Heart left ventricle (tissue), 13 donors: ENCODE measurements around the gene SPI1.

Source experiments
- POLR2A ChIP-seq, 2 donors: fragments of 450-650 bp; IDR thresholded peaks; one replicate each; pipeline ENCODE4 v1.6.1; 2017; ENCODE audit warnings: antibody characterized with exemption in 2 of 2, mild to moderate bottlenecking in 2 of 2, moderate library complexity in 2 of 2
- TF ChIP-seq, protein P1 (sequence below), 12 donors: fragments of 200-600 bp; sonication (generic) in 4 of 12; IDR thresholded peaks; one replicate each; pipeline versions ENCODE4 v1.5.0 to v1.8.0; 2018 to 2022; ENCODE audit warnings: antibody characterized with exemption in 12 of 12, mild to moderate bottlenecking in 5 of 12
- donor health status: ischemic (EF 13 %, LVEDD 7.1; RV severe dilation, severe dysfunction).
- donor health status: DM: no; HTN: yes; CAD: no.
- donor health status: DM: no; HTN: no; CAD: no.
- donor health status: ischemic (EF 25% LVEDD 6.9; RV normal size, moderate dysfunction).
- donor health status: ischemic (EF 25% LVEDD 5.7; RV mildly dilated, moderate dysfunction).
- donor health status: ischemic (EF 35%, LVEDD 5.7; RV mildly dilated, moderate dysfunction).
- donor health status: nonischemic (EF 11% LVEDD 7.7; RV severe dilation, severe dysfunction).
- donor health status: DM: yes; HTN: yes; CAD: no.
- donor health status: PGD.
- donor health status: ischemic (EF 29% LVEDD 5.4; RV normal size, mild dysfunction).
- donor health status: nonischemic (EF 23%, LVEDD 6.1; RV moderate dilation, normal function).

GRCh38 chr11:47426062-47426956 is 48.0 kb upstream of the SPI1 start, which contains the start of gene PSMC3:
- peak in 1 of 2 donors; percentile 55 for TF ChIP-seq POLR2A (IDR thresholded peaks at IDR 0.05)
- TF ChIP-seq, protein P1, sequence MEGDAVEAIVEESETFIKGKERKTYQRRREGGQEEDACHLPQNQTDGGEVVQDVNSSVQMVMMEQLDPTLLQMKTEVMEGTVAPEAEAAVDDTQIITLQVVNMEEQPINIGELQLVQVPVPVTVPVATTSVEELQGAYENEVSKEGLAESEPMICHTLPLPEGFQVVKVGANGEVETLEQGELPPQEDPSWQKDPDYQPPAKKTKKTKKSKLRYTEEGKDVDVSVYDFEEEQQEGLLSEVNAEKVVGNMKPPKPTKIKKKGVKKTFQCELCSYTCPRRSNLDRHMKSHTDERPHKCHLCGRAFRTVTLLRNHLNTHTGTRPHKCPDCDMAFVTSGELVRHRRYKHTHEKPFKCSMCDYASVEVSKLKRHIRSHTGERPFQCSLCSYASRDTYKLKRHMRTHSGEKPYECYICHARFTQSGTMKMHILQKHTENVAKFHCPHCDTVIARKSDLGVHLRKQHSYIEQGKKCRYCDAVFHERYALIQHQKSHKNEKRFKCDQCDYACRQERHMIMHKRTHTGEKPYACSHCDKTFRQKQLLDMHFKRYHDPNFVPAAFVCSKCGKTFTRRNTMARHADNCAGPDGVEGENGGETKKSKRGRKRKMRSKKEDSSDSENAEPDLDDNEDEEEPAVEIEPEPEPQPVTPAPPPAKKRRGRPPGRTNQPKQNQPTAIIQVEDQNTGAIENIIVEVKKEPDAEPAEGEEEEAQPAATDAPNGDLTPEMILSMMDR (IDR thresholded peaks at IDR 0.05): peak in 1 of 12 donors; percentile 5
